Uterus (tissue), 2 donors: ENCODE measurements around the gene GSK3B.

Source experiments
- POLR2A ChIP-seq, 2 donors: fragments of 450-650 bp; IDR thresholded peaks; one replicate each; pipeline ENCODE4 v1.6.1; 2016; ENCODE audit warnings: antibody characterized with exemption in 2 of 2, mild to moderate bottlenecking in 1 of 2, moderate library complexity in 1 of 2
- TF ChIP-seq, protein P1 (sequence below), 4 experiments: fragments of 200-600 bp in 2 of 4; fragments of 450-650 bp in 2 of 4; sonication (generic) in 2 of 4; IDR thresholded peaks; one replicate each; pipeline ENCODE4 v1.5.1; 2016 to 2019; ENCODE audit warnings: antibody characterized with exemption in 4 of 4, mild to moderate bottlenecking in 2 of 4, moderate library complexity in 1 of 4

- TF ChIP-seq, protein P1, sequence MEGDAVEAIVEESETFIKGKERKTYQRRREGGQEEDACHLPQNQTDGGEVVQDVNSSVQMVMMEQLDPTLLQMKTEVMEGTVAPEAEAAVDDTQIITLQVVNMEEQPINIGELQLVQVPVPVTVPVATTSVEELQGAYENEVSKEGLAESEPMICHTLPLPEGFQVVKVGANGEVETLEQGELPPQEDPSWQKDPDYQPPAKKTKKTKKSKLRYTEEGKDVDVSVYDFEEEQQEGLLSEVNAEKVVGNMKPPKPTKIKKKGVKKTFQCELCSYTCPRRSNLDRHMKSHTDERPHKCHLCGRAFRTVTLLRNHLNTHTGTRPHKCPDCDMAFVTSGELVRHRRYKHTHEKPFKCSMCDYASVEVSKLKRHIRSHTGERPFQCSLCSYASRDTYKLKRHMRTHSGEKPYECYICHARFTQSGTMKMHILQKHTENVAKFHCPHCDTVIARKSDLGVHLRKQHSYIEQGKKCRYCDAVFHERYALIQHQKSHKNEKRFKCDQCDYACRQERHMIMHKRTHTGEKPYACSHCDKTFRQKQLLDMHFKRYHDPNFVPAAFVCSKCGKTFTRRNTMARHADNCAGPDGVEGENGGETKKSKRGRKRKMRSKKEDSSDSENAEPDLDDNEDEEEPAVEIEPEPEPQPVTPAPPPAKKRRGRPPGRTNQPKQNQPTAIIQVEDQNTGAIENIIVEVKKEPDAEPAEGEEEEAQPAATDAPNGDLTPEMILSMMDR (IDR thresholded peaks at IDR 0.05): no peak
- TF ChIP-seq POLR2A (IDR thresholded peaks at IDR 0.05): no peak
Observed at GRCh38 chr3:119829420-119829819, 264.8 kb downstream of the GSK3B start.
